Smooth muscle cell (in vitro differentiated cells): Measurements from ENCODE around the gene ATP5F1E. TPM values are rescaled to one million over a fixed set of nuclear protein-coding genes. Genes with fewer than 3 reads are reported as not detected.

Source experiments
- DNase-seq: peaks from one replicate; lab custom pipeline; 2025; ENCODE audit not compliant: unreplicated experiment; lab: John Stamatoyannopoulos, UW
- H2AFZ ChIP-seq: fragments of 200-600 bp; sonication (generic); 2 replicates; pipeline ENCODE4 v1.6.0; 2016; ENCODE audit warnings: antibody characterized with exemption, low read depth, mild to moderate bottlenecking
- H3F3A ChIP-seq: fragments of 200-600 bp; sonication (generic); 2 replicates; pipeline ENCODE4 v1.6.0; 2017; ENCODE audit warnings: antibody characterized with exemption, low read depth
- H3K27ac ChIP-seq: fragments of 200-600 bp; sonication (generic); 2 replicates; pipeline ENCODE4 v1.5.1; 2016; ENCODE audit warnings: low read depth, mild to moderate bottlenecking
- H3K27me3 ChIP-seq: fragments of 200-600 bp; sonication (generic); 2 replicates; pipeline ENCODE4 v1.6.1; 2016; ENCODE audit warnings: low read depth, mild to moderate bottlenecking
- H3K36me3 ChIP-seq: fragments of 200-600 bp; sonication (generic); 2 replicates; pipeline ENCODE4 v1.5.1; 2016; ENCODE audit warnings: low read depth
- H3K4me1 ChIP-seq: fragments of 200-600 bp; sonication (generic); 2 replicates; pipeline ENCODE4 v1.5.1; 2016; ENCODE audit warnings: low read depth
- H3K4me2 ChIP-seq: fragments of 200-600 bp; sonication (generic); 2 replicates; pipeline ENCODE4 v1.6.0; 2016; ENCODE audit warnings: mild to moderate bottlenecking
- H3K4me3 ChIP-seq: fragments of 200-600 bp; sonication (generic); 2 replicates; pipeline ENCODE4 v1.5.1; 2016; ENCODE audit warnings: mild to moderate bottlenecking
- H3K79me2 ChIP-seq: fragments of 200-600 bp; sonication (generic); 2 replicates; pipeline ENCODE4 v1.6.0; 2016; ENCODE audit warnings: low read depth, mild to moderate bottlenecking
- H3K9ac ChIP-seq: fragments of 200-600 bp; sonication (generic); 2 replicates; pipeline ENCODE4 v1.6.0; 2016; ENCODE audit warnings: low read depth
- H3K9me3 ChIP-seq: fragments of 200-600 bp; sonication (generic); replicated peaks from 2 replicates; pipeline ENCODE4 v1.5.1; 2016; ENCODE audit warnings: low read depth
- H4K20me1 ChIP-seq: fragments of 200-600 bp; sonication (generic); 2 replicates; pipeline ENCODE4 v1.6.0; 2016; ENCODE audit warnings: low read depth
- CTCF ChIP-seq: fragments of 200-600 bp; sonication (generic); IDR thresholded peaks from 2 replicates; pipeline ENCODE4 v1.5.1; 2017; ENCODE audit warnings: borderline replicate concordance, mild to moderate bottlenecking, antibody characterized with exemption; ENCODE audit not compliant: insufficient read depth, poor library complexity, severe bottlenecking
- WGBS: methylation state at CpG from one replicate; pipeline ENCODE4 v1.1.7; 2016; ENCODE audit warnings: low lambda C conversion rate; 5-methylcytosine and 5-hydroxymethylcytosine counted together
- polyA plus RNA-seq: library from polyadenylated mRNA; unstranded; fragments of >200 nt; fragmentation: Nextera tagmentation; extraction: Ambion mirVana; gene quantifications from 2 replicates; pipeline ENCODE4 v1.2.1, GENCODE V29; 2016
- total RNA-seq: library from RNA; depleted of rRNA; stranded (reverse); fragments of >200 nt; gene quantifications from 2 replicates; pipeline ENCODE4 v1.2.3, GENCODE V29; 2014

Gene ATP5F1E
- total and polyA plus RNA-seq, 2 experiments from 2014 or later = 48.6 to 265 TPM

- H4K20me1 ChIP-seq = no peaks in the 10 kb centered on the region
- H3K36me3 ChIP-seq = no peaks in the 10 kb centered on the region
- no peak overlapping the region for H3K4me2 ChIP-seq
- H3K27me3 ChIP-seq = no peaks in the 10 kb centered on the region
- H3K4me1 ChIP-seq = no peaks in the 10 kb centered on the region
- H3K79me2 ChIP-seq = no peaks in the 10 kb centered on the region
- no peak for TF ChIP-seq CTCF
- H3K9ac ChIP-seq = no peak overlapping the region
- no peaks in the 10 kb centered on the region for H3F3A ChIP-seq
- H3K4me3 ChIP-seq = no peak overlapping the region
- WGBS = 84% methylated on average over 3 of the region's 3 CpGs
- H2AFZ ChIP-seq = no peak overlapping the region
- no peaks in the 10 kb centered on the region for H3K9me3 ChIP-seq
- DNase-seq = no peak
- H3K27ac ChIP-seq = no peak overlapping the region
Observed at GRCh38 chr20:58976061-58976730, 55.9 kb downstream of the ATP5F1E start.

Other genes starting within 250 kb of the ATP5F1E start
- 0.13 and 0.40 TPM in 2 replicates for gene GNAS-AS1, start 181.4 kb downstream of the ATP5F1E start, total RNA-seq
- 0.35 TPM in 1 of 2 replicates, not detected in the other for gene GNAS-AS1, start 181.4 kb downstream of the ATP5F1E start, polyA plus RNA-seq
- 1,103 and 1,240 TPM in 2 replicates for gene GNAS, start 179.6 kb downstream of the ATP5F1E start, total RNA-seq
- gene GNAS, start 179.6 kb downstream of the ATP5F1E start, polyA plus RNA-seq = 1,914 and 1,960 TPM in 2 replicates
- 25.4 and 27.6 TPM in 2 replicates for gene NELFCD, start 51.1 kb downstream of the ATP5F1E start, total RNA-seq
- gene NELFCD, start 51.1 kb downstream of the ATP5F1E start, polyA plus RNA-seq = 40.3 and 44.9 TPM in 2 replicates
- gene CTSZ, start 25.1 kb downstream of the ATP5F1E start, total RNA-seq = 151 and 171 TPM in 2 replicates
- gene CTSZ, start 25.1 kb downstream of the ATP5F1E start, polyA plus RNA-seq = 9.4 and 12.7 TPM in 2 replicates
- gene TUBB1, start 12.9 kb downstream of the ATP5F1E start, total RNA-seq = 0.40 and 0.67 TPM in 2 replicates
- gene TUBB1, start 12.9 kb downstream of the ATP5F1E start, polyA plus RNA-seq = not detected in 2 replicates
- 39.1 and 44.9 TPM in 2 replicates for gene PRELID3B, start 10.5 kb upstream of the ATP5F1E start, total RNA-seq
- gene PRELID3B, start 10.5 kb upstream of the ATP5F1E start, polyA plus RNA-seq = 20.9 and 25.8 TPM in 2 replicates
- gene ZNF831, start 131.5 kb upstream of the ATP5F1E start, total RNA-seq = not detected in 2 replicates
- not detected in 2 replicates for gene ZNF831, start 131.5 kb upstream of the ATP5F1E start, polyA plus RNA-seq